Measurements from ENCODE around the gene ADGRB3.
"Not testable (repeated sequence)": the region's sequence is repeated elsewhere in the genome, so short reads cannot be mapped to it uniquely, and the experiment has no call there.

Gene ADGRB3

GRCh38 chr6:69232911-69233448, 597.9 kb downstream of the ADGRB3 start:
- peak; percentile 5 to 22 for DNase-seq (ENCODE audit: low read depth in 2 of 2)

- DNase-seq (ENCODE audit: low read depth in 2 of 2) = no peak
Measured at GRCh38 chr6:69238067-69238466, 603.0 kb downstream of the ADGRB3 start.

- no peak for DNase-seq (ENCODE audit: low read depth in 2 of 2)
Measured at GRCh38 chr6:69246983-69247382, 611.9 kb downstream of the ADGRB3 start.

GRCh38 chr6:69261010-69261409, 625.9 kb downstream of the ADGRB3 start:
- no peak for DNase-seq (ENCODE audit: low read depth in 2 of 2)

GRCh38 chr6:69263297-69263696, 628.2 kb downstream of the ADGRB3 start:
- DNase-seq (ENCODE audit: low read depth in 2 of 2) = no peak

- DNase-seq (ENCODE audit: low read depth in 2 of 2) = no peak
Measured at GRCh38 chr6:69265090-69265489, 630.0 kb downstream of the ADGRB3 start.

GRCh38 chr6:69265706-69266105, 630.6 kb downstream of the ADGRB3 start:
- DNase-seq (ENCODE audit: low read depth in 2 of 2) = no peak

- DNase-seq (ENCODE audit: low read depth in 2 of 2) = no peak
Measured at GRCh38 chr6:69276204-69276603, 641.1 kb downstream of the ADGRB3 start.

- no peak for DNase-seq (ENCODE audit: low read depth in 2 of 2)
Measured at GRCh38 chr6:69279805-69280204, 644.7 kb downstream of the ADGRB3 start.

GRCh38 chr6:69280858-69281257, 645.8 kb downstream of the ADGRB3 start:
- no peak for DNase-seq (ENCODE audit: low read depth in 2 of 2)

GRCh38 chr6:69284176-69284730, 649.2 kb downstream of the ADGRB3 start:
- DNase-seq (ENCODE audit: low read depth in 2 of 2) = no peak

GRCh38 chr6:69285054-69285453, 650.0 kb downstream of the ADGRB3 start:
- DNase-seq (ENCODE audit: low read depth in 2 of 2) = no peak

GRCh38 chr6:69286331-69286730, 651.2 kb downstream of the ADGRB3 start:
- DNase-seq (ENCODE audit: low read depth in 2 of 2) = no peak

- not testable (repeated sequence) for DNase-seq (ENCODE audit: low read depth in 2 of 2)
Measured at GRCh38 chr6:69288198-69288597, 653.1 kb downstream of the ADGRB3 start.

GRCh38 chr6:69289689-69290495, 654.8 kb downstream of the ADGRB3 start:
- no peak for DNase-seq (ENCODE audit: low read depth in 2 of 2)

- DNase-seq (ENCODE audit: low read depth in 2 of 2) = no peak
Measured at GRCh38 chr6:69293471-69293870, 658.4 kb downstream of the ADGRB3 start.

- no peak for DNase-seq (ENCODE audit: low read depth in 2 of 2)
Measured at GRCh38 chr6:69294407-69294806, 659.3 kb downstream of the ADGRB3 start.

GRCh38 chr6:69294862-69295261, 659.8 kb downstream of the ADGRB3 start:
- DNase-seq (ENCODE audit: low read depth in 2 of 2) = no peak

GRCh38 chr6:69303382-69303781, 668.3 kb downstream of the ADGRB3 start:
- no peak for DNase-seq (ENCODE audit: low read depth in 2 of 2)

- no peak for DNase-seq (ENCODE audit: low read depth in 2 of 2)
Measured at GRCh38 chr6:69305456-69305855, 670.4 kb downstream of the ADGRB3 start.

- no peak for DNase-seq (ENCODE audit: low read depth in 2 of 2)
Measured at GRCh38 chr6:69308584-69308983, 673.5 kb downstream of the ADGRB3 start.

- no peak for DNase-seq (ENCODE audit: low read depth in 2 of 2)
Measured at GRCh38 chr6:69311888-69312287, 676.8 kb downstream of the ADGRB3 start.

GRCh38 chr6:69314001-69314400, 678.9 kb downstream of the ADGRB3 start:
- no peak for DNase-seq (ENCODE audit: low read depth in 2 of 2)

Data from activated CD4-positive, alpha-beta T cell treated with anti-CD3 and anti-CD28 coated beads for 24 hours (primary cell).